GM11168 (cell line): ENCODE results near the gene CEP192.

Experiments used
- in situ Hi-C: fragments of 300-500 bp; cut with MboI; formaldehyde crosslinking; loops from one replicate; pipeline ENCODE4 v1.12.0; 2022; ENCODE audit warnings: low sequenced_read_pairs; ENCODE audit not compliant: unreplicated experiment

Gene CEP192

GRCh38 chr18:13136056-13136903 lies 145.1 kb downstream of the CEP192 start:
- in situ Hi-C loops = no loop called here

DNA sequence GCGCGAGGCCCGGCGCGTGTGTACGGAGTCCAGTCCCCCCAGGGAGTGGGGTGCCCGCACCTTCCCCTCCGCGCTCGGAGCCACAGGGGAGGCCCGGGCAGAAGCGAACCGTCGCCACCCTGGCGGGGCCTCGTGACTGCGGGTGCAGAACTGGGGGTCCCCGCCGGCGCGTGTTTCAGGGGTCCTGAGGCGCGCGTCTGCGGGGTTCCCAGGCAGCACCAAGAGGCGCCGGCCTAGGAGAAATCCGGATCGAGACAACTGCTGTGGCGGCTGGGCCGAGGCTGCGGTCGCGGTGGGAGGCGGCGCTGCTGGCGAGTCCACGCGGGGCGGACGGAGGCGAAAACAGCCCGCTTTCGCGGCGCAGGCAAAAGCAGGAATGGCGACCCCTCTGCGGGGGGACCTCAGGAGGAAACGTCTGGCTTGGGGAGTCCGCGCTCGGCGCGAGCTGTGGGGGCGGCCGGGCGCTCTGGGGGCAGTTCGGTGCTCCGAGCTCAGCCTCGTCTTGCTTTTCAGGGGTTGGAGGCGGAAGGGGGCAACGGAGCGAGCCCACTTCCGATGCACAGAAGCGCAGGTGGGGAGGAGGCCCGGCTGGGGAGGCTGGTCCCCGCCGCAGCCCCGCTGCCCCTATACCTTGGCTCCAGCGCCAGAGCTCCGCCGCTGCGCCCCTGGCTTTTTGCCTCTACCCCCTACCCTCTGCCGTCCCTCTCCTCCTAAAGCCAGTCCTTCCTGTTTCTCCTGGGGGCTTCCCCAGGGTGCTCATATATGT lies 145.9 kb downstream of the CEP192 start:
- in situ Hi-C loops = no loop called here

DNA sequence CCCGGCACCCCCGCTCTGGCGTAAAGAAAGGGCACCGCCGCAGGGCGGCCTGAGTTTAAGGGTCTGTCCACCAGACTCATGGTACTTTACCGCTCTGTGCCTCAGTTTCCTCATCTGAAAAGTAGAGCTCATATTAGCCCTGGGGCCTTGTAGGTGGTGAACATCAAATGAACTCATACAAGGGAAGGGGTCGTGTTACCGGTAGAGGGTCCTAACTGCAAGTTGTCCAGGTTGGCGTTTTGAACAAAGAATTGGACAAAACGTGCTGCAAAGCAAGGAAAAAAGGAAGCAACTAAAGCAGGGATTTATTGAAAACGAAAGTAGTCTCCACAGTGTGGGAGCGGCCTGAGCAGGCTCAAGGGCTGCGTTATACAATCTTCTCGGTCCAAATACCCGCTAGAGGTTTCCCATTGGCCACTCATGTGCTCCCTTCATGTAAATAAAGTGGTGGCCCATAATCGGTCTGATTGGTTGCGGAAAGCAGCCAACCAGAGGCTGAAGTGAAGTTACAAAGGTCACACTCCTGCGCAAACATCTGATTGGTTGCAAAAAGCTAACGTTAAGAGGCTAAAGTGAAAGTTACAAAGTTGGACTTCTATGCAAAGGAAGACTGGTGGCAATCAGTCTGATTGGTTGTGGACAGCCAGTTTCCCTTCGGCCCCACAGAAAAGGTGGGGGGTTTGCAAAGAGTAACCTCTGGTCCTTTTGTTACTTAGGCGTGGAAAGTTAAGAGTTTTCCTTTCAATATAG lies 146.7 kb downstream of the CEP192 start:
- in situ Hi-C loops = no loop called here

DNA sequence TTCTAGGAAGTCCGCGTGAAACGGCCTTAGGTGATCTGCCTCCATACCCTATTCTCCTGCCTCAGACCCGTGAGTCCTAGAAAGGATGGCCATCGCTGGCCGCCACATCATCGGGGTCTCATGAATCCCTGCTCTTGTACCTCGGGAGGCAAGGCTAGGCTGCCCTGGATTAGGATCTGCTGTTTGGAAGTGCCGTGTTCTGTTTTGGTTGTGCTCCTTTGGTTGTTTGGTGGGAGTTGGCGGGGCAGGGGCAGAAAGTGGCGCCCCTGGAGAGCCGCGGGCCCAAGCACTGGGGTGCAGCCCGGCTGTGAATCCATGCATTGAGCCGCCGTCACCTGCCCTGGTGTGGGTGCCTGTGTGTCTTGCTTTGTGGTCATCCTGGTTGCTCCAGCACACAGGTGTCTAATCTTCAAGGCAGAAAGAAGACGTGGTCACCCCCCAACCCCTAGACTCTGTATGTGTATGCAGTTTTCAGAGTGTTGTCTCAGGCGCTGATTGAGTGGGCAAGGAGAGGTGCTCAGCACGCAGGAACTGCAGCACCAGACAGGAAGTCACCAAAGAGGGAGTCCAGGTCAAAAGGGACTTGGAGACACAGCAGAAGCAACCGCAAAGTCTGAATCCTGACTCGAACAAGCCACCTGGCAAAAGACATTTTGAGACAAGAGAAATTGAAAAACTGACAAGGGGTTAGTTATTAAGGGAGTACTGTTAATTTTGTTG lies 147.4 kb downstream of the CEP192 start:
- in situ Hi-C loops = no loop called here

GRCh38 chr18:13139885-13140450 lies 148.8 kb downstream of the CEP192 start:
- in situ Hi-C loops = no loop called here

DNA sequence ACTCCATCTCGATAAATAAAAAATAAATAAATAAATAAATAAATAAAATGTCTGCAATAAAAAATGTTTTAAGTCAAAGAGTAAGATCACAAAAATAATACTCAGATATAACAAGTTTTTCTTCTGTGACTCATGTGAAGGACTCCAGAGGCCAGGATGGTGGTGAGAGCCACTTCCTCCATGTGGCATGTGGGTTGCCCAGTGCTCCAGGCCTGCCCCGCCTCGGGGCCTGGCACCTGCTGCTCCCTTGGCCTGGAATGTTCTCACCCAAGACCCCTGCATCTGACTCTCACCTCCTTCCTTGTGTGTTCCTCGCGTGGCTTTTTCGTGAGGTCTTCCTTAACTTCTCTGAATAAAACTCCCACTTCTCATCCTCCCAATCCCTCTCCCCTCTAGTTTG lies 150.0 kb downstream of the CEP192 start:
- in situ Hi-C loops = no loop called here

- in situ Hi-C loops = no loop called here
Measured at GRCh38 chr18:13145636-13146190, 154.6 kb downstream of the CEP192 start.

DNA sequence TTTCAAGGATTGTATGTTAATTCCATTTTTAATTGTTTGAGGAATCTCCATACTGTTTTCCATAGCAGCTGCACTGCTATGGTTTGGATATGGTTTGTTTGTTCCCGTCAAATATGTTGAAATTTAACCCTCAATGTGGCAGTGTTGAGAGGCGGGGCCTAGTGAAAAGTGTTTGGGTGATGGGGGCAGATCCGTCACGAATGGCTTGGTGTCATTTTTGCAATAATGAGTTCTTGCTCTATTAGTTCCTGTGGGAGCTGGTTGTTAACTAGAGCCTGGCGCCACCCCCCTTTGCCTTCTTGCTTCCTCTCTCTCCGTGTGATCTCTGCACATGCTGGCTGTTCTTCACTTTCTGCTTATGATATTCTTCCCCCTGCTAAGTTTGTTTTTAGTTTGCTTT lies 156.0 kb downstream of the CEP192 start:
- in situ Hi-C loops = no loop called here

DNA sequence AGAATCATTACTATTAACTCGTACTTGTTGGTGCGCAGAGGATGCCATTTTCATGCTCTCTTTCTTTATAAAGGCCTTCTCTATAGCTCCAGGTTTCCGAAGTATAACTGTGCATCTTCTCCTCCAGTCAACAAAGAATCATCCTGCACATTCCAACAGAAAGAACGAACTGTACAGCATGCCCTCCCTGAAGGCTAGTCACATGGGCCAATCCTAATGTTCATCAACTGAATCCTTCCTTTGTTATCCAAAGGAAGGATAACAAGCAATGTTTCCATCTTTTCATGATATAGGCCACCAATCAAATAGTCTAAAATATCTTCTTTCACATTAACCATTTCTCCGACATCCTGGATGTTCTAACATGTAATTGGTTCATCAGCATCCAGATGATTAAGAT lies 160.5 kb downstream of the CEP192 start:
- in situ Hi-C loops = no loop called here

- in situ Hi-C loops = no loop called here
Measured at GRCh38 chr18:13158428-13158827, 167.3 kb downstream of the CEP192 start.

DNA sequence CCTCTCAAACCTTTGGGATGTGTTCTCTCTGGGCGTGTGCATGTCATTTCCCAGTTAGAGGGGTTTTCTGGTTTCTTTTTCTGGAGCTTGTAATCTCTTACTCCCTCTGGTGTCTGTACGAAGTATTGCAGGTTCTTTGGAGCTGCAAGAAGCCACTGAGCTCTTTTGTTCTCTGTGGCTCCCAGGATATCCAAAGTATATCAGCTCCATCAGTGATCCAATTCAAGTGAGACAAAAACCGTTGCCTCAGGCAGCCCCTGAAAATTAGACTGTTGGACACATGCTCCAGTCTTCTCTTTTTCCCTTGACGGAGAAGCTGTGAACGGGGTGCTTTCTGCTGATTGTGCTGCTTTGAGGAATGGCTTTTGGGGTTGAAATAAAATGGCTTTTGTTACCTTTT lies 168.4 kb downstream of the CEP192 start:
- in situ Hi-C loops = no loop called here

GRCh38 chr18:13161276-13161899 lies 170.2 kb downstream of the CEP192 start:
- in situ Hi-C loops = no loop called here

- in situ Hi-C loops = no loop called here
Measured at GRCh38 chr18:13163167-13163927, 172.2 kb downstream of the CEP192 start.

DNA sequence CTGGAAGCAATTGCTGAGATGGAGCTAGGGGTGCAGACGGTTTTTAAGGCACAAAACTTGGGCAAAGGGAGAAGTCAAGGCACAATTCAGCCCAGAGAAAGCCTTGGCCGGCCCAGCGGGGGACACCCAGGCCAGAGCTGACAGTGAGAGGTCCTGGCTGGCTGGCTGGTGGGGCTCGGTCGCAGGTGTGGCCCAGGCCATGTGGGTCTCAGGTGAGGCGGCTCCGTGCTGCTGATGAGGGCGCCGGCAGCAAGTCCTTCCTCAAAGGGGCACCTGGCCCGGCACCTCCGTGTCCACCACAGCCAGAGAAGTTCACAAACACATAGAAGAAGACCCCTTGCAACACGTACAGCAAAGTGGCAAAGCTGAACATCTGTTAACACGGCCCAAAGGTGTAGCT lies 173.2 kb downstream of the CEP192 start:
- in situ Hi-C loops = no loop called here

DNA sequence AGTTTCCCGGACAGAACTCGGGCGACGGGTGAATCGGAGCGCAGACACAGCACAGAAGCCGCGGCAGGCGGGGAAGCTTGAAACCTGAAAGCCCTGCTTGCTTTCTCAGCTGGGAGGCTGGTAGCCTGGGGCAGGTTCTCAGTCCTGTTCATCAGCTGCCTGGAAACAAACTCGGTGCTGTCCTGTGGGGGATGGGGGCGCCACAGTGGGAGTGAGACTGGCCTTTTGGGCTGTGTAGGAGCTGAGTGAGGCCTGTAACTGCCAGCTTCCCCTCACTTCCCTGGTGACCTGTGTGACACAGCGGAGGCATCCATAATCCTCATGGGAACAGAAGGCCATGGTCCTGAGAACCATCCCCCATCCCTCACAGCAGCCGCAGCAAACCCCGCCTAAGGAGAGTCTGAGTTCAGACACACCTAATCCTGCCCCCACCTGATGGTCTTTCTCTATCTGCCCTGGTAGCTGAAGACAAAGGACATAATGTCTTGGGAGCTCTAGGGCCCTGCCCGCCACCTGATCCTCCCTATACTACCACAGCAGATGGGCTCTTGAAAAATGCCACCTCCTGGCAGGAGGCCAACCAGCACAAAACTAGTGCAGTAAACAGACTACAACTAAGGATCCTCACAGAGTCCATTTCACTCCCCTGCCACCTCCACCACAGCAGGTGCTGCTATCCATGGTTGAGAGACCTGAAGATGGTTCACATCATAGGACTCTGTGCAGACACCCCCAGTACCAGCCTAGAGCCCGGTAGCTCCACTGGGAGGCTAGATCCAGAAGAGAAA lies 174.7 kb downstream of the CEP192 start:
- in situ Hi-C loops = no loop called here

DNA sequence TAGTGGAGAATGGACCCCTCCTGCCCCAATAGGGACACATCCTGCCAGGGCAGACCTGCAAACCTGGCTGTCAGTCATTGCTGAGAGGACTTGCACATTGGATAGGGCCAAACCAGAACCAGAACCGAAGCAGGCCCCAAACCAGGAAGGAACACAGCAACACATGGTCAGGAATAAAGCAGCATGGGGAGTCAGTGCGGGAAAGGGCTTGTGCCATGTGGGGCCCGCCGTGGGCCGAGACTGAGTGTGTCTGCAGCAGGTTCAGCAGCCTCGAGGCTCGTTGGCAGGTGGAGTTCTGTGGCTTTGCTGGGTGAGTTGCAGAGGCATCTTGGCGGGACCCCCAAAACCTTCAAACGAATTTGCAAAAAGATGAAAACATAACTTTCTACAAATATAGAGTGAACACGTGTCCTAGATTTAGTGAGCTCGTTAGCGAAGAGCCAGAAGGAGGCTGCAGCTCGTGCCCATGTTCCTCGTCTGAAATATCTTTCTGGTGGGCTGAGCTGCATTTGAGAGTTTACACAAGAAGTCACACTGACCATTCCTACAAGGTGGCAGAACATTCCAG lies 182.5 kb downstream of the CEP192 start:
- in situ Hi-C loops = no loop called here
